GM18909 (cell line): ENCODE measurements around the gene CLIC2.
A peak's percentile ranks its signal among the peaks of the same experiment; 100 is the strongest.
"Not testable (repeated sequence)": the region's sequence is repeated elsewhere in the genome, so short reads cannot be mapped to it uniquely, and the experiment has no call there.

ENCODE experiments used
- ATAC-seq: cut with Tn5 transposase; IDR thresholded peaks from one replicate; pipeline ENCODE4 v1.9.1; 2021; ENCODE audit warnings: mild to moderate bottlenecking; ENCODE audit not compliant: unreplicated experiment, poor library complexity

Gene CLIC2

GRCh38 chrX:155334486-155335336, at the start of gene CLIC2:
Gene CLIC2 (minus strand): TSS chrX:155334614. CDS start chrX:155334427, 187 bp downstream.
- ATAC-seq: no peak

GRCh38 chrX:155382529-155382967, 48.1 kb upstream of the CLIC2 start:
- ATAC-seq: peak; percentile 51

- ATAC-seq: peak; percentile 85
These were observed 47.6 kb upstream of the CLIC2 start, which contains the start of gene F8A2 for GRCh38 chrX:155381843-155382528. Gene F8A2 (plus strand): TSS chrX:155382095. CDS start chrX:155382115, 20 bp downstream.

- not testable (repeated sequence) for ATAC-seq
These were observed 45.4 kb upstream of the CLIC2 start for GRCh38 chrX:155379802-155380201.

GRCh38 chrX:155373777-155374458, 39.5 kb upstream of the CLIC2 start:
- peak; percentile 77 for ATAC-seq

GRCh38 chrX:155363712-155364111, 29.3 kb upstream of the CLIC2 start:
- ATAC-seq: not testable (repeated sequence)

GRCh38 chrX:155349448-155349847, 15.0 kb upstream of the CLIC2 start:
- not testable (repeated sequence) for ATAC-seq

- not testable (repeated sequence) for ATAC-seq
These were observed 11.3 kb upstream of the CLIC2 start for GRCh38 chrX:155345689-155346088.

GRCh38 chrX:155335337-155335712, 911 bp upstream of the CLIC2 start:
- not testable (repeated sequence) for ATAC-seq

GRCh38 chrX:155333544-155334100, 792 bp downstream of the CLIC2 start:
- ATAC-seq: no peak

GRCh38 chrX:155330992-155331391, 3.4 kb downstream of the CLIC2 start:
- no peak for ATAC-seq

GRCh38 chrX:155329293-155329692, 5.1 kb downstream of the CLIC2 start:
- ATAC-seq: no peak

- ATAC-seq: no peak
These were observed 7.8 kb downstream of the CLIC2 start for GRCh38 chrX:155326610-155327009.

GRCh38 chrX:155314260-155314659, 20.2 kb downstream of the CLIC2 start:
- ATAC-seq: no peak

- ATAC-seq: no peak
These were observed 20.6 kb downstream of the CLIC2 start for GRCh38 chrX:155313766-155314165.

- ATAC-seq: no peak
These were observed 40.6 kb downstream of the CLIC2 start for GRCh38 chrX:155293771-155294170.

- ATAC-seq: no peak
These were observed 54.5 kb downstream of the CLIC2 start for GRCh38 chrX:155279873-155280272.

- ATAC-seq: no peak
These were observed 63.4 kb downstream of the CLIC2 start for GRCh38 chrX:155270969-155271368.

- not testable (repeated sequence) for ATAC-seq
These were observed 66.4 kb downstream of the CLIC2 start for GRCh38 chrX:155267995-155268394.

GRCh38 chrX:155266439-155266838, 68.0 kb downstream of the CLIC2 start:
- ATAC-seq: no peak
